Activated T-cell treated with anti-CD3 and anti-CD28 coated beads for 24 hours (primary cell): ENCODE data around the gene BRPF1.
"Not testable (repeated sequence)": the region's sequence is repeated elsewhere in the genome, so short reads cannot be mapped to it uniquely, and the experiment has no call there.

ENCODE experiments used
- DNase-seq: peaks from one replicate; pipeline ENCODE4 v3.0.0-alpha.2; 2020; ENCODE audit warnings: low read depth

BRPF1 gene

DNA sequence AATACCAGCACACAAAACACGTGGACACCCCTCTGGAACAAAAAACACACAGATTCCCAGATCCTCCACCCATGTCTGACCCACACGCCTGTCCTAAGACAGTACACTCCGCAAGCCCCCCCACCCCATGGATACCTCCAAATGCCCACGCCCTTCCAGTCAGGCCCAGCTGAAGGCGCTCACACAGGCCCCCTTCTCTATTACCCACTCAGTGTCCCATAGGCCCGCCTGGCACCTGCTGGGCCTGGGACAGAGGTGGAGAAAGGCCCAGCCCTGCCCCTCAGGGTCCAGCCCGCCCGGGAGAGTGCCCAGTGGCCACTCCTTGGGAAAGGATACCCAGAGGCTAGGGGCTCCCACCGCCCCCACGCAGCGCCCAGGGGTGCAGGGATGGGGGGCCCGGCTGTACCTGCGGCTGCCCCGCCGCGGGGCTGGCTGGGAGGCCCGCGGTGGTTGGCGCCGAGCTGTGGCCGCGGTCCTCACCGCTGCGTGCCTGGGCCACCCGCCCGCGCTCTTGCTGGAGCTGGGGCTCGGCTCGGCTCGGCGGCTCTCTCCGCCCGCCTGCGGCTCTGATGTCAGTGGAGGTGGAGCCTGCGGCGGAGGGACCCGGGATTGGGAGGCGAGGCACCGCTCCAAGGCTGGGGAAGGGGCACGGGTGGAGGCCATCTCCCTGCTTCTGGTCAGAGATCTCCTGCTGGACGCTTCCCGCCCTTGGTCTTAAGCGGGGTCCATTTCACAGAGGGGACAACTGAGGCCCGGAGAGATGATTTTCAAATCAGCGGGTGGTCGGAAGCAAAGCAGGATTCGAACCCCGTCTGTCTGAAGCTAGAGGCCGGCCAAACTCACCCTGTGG lies 38.1 kb downstream of the BRPF1 start, which contains the start of gene CAMK1:
CAMK1 (minus strand) TSS at position 522 of the 850 bp plus-strand sequence. CDS start 2,198 bp downstream, outside the sequence.
- peak; percentile 61 for DNase-seq

DNA sequence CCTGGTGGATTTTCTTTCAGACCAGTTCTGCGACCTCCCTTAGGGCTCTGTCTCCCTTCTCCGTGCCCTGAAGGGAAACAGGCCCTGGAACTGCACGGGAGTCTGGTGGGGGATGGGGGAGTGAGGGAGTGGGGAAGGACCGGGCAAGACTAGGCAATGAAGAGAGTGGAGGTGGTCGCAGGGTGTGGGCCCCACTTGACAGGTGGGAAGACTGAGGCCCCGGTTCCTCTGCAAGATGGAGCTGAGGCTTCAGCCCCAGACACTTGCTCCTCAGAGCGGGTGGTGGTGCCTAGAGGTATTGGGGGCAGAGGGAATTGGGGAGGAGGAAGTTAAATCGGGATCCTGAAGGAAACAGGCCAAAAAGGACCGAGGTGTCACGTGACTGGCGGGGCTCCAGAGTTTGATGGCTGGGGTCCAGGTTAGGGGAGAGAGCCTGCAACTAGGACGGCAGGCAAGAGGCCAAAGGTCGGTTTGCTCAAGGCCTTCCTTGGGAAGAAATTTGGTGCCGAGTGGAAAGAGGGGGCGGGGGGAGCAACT lies 38.8 kb downstream of the BRPF1 start:
- DNase-seq, result no peak

DNA sequence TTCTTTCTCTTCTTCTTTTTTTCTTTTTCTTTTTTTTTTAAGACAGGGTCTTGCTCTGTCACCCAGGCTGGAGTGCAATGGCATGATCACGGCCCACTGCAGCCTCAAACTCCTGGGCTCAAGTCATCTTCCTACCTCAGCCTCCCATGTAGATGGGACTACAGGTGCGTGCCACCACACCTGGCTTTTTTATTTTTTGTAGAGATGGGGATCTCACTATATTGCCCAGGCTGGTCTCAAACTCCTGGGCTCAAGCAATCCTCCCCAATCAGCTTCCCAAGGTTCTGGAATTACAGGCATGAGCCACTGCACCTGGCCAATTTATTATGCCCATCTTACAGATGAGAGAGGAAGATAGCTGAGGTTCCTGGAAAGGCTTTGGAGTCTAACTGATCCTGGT lies 39.5 kb downstream of the BRPF1 start:
- DNase-seq, result not testable (repeated sequence)

DNA sequence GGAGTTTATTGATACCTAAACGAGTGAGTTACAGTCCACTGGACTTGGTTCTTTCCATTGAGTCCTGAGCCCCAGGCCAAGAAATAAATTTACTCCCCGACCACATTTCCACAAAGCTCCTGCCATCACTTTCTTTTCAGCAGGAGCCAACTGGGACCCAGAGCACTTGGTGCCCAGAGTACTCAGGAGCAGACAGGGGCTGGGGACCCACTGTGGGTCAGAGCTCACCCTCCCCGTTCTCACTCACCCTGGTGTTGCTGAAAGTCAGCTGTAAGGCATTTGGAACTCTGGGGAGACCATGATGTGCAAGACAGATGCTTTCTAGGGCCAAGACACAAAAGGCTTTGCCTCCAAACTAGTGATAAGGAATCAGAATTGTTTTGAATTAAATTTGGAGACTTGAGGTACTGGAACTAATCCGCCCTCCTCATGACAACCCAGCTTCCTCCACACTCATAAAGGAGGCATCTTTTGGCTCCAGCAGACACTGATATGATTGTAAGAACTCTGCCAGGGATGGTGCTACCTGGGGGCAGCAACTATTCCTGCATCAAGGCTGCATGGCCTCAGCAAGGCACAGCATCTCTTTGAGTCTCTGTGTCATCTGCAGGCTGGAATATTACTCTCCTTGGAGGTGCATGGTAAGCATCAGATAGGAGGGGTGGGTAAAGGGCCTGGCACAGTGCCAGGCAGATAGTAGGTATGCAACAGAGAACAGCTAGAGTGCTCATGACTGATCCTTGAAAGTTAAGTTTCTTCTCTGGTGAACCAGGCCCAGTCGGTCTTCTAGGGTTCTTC lies 45.6 kb downstream of the BRPF1 start:
- DNase-seq, result no peak

DNA sequence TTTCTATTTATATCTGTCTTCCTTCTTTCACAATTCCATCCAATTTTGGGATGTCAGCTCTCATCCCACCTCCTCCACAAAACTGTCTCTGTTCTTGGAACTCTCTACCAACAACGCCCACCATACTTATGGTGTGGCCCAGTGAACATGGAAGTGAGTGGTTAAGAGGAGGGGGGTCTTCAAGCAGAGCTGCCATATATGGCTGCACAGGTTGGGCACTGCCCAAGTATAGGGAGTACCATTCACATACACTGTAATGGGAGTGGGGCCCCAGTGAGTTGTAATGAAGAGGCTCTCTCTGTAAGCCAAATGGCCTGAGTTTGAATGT lies 46.1 kb downstream of the BRPF1 start:
- DNase-seq, result no peak

DNA sequence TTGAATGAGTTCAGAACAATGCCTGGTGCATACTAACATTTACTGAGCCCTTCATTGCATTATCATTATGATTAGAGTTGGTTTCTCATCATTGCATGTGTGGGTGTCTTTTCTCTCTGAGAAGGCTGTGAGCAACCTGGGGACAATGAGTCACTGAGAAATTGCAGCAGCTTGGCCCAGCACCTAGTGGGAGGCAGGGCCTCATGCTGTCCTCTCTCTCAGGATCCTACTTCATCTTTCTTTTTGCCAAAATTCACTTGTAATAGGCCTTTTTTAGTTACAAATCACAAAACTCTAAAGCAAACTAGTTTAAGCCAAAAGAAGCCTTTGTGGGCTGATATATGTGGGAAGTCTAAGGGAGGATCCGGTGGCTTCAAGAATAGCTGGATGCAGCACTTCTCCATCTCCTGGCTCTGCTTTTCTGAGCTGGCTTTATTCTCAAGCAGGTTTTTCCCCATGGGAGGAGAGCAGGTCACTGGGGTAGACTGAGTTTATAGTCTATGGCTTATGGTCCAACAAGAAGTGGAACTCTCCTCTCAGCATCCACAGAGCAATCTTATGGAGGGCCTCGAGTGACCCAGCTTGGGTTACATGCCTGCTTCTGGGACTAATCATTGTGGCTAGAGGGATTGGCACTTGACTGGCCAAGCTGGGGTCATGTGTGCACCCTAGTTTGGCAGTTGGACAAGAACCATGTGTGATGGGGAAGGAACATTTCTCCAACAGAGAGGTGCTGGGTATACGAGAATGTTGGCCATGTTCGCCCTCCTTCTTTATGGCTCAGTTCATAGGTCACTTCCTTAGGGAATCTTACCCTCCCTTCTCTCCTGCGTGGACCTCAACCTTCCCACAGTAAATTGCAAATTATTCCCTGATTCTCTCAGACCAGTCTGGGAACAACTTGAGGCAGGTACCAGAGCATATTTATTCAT lies 46.9 kb downstream of the BRPF1 start:
- DNase-seq, result peak; percentile 60

DNA sequence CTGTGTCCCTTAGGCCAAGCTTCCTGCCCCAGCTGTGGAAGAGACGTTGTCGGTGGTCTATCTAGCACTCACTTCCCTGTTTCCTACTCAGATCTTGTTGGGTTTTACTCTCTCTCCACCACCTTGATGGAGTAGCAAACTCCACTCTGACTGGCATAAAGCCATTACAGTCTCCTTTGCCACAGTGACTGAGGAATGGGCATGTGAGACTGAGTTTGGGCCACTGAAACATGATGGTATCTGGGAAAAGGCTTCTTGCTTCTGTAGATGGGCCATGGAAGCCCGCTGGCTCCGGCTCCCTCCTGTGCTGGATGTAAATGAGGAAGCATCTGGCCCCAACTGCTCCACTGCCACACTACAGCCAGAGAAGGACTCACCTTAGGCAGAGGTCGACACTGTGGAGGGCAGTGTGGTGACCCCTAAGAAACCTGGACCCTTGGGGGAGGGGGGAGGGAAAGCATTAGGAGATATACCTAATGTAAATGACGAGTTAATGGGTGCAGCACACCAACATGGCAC lies 47.6 kb downstream of the BRPF1 start:
- DNase-seq, result no peak

DNA sequence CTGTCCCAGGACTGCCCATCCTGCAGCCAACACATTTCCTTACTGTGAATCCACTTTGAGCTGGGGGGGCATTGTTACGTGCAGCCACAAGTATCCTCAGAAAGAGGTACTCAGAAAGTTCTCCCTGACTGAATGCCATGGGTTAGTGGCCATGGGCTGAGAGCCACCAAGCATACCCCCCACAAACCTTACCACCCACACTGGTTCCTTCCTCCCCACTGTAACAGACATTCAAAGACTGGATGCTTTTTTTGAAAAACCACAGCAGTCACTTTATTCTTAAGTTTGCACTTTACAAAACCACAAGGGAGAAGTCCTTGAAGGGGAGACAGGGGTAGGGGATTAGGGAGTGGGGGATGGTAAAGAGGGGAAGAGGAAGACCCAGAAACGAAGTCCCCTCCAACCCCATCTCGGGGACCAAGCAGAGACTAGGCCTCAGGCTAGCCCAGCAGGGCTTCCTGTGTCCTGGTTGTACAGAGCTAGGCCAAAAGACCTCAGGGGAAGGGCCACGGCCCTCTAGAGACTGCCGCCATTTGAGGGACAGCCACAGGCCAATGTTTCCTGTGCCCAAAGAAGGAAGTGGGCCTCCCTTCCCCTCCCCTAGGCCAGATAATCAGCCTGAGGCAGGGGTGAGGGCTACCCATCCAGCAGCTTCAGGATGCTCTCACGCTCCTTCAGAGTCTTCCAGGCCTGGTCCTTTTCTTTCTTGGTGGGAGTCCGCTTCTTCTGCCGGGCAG lies 48.4 kb downstream of the BRPF1 start:
- no peak for DNase-seq

DNA sequence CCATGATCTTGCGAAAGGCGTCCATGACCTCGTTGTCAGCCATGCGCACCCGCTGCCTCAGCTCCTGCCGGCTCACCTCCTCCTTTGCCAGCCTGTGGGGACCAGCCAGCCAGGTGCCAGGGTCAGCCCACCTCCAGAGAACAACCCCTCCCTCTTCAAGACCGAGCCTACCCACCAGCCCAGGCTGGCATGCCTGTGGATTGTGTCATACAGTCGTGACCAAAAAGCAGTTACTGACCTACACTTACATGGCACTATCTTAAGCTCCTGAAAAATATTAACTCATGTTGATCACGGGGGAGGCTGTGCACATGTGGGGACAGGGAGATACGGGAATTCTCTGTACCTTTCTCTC lies 48.9 kb downstream of the BRPF1 start:
- no peak for DNase-seq

DNA sequence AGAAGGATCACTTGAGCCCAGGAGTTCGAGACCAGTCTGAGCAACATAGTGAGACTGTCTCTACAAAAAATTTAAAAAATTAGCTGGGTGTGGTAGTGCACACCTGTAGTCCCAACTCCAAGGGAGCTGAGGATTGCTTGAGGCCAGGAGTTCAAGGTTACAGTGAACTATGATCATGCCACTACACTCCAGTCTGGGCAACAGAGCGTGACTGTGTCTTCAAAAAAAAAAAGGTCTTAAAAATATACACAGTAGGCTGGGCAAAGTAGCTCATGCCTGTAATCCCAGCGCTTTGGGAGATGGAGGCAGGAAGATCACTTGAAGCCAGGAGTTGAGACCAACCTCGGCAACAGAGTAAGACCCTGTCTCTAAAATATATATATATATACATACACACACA lies 49.4 kb downstream of the BRPF1 start:
- DNase-seq, result no peak

DNA sequence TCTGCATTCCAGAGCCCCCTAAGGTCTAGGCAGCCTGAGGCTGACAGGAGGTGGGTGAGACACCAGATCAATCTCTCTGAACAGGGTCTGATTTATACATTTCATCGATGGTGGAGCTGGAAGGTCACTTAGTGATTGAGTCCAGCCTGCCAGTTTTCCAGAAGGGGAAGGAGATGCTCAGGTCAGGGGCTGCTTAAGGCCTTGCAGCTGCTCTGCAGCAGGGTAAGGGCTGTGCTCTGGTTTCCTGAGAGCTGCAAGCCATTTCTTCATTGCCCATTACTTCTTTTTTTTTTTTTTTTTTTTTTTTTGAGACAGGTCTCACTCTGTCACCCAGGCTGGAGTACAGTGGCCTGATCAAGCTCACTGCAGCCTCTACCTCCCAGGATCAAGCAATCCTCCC lies 50.0 kb downstream of the BRPF1 start:
- no peak for DNase-seq

DNA sequence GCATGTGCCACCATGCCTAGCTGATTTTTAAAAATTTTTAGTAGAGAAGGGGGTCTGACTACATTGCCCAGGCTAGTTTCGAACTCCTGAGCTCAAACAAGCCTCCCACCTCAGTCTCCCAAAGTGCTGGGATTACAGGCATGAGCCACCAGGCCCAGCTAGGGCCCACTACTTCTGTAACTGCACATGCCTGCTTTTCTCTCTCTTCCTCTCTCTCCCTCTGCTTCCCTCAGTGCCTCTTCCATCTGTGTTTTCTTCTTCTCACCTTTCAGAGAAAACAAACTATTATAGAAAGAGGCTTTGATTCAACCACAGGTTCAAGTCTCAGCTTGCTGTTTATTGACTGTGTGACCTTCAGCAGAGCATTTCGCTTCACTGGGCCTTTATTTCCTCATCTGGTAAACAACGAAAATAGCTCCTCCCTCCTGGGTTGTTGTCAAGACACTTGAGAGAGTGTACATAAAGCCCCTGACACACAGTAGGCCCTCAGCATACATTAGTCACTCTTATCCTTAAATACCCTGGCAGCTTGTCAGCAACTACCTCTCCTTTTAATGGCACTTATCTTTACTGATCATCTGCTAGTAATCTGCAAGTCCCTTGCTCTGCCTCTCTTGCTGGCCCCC lies 50.6 kb downstream of the BRPF1 start:
- DNase-seq, result no peak

DNA sequence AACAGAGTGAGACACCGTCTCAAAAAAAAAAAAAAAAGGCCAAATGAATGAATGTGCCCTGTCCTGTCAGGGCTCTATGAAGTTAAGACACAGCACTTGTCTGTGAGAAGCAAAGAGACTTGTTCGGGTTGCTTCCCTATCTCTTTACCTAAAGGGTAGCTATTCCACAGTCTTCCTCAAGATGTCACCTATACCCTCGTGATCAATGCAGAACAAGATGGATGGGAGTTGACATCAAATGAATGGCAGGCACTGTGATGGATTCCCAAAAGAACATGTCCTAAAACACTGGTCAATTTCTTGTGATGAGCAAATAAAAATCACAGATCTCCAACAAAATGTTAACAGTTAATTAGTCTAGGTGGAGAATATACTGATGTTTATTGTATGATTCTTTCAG lies 51.2 kb downstream of the BRPF1 start:
- no peak for DNase-seq

DNA sequence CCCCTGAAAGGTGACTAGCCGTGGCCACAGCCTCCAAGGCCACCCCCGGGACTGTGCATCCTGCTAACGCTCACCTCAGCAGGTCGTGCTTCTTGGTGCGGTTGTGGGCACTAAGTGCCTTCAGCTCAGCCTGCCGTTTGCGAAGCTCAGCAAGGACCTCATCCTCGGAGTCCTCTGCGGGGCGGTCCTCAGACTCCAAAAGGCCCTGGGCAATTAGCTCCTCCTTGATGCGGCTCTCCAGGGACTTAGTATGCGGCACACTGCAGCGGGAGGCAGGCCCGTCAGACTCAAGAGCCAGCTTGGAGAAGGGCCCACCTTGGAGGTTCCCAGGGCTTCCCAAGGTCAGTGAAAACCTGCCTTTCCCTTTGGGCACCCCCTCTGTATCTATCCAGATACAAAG lies 52.4 kb downstream of the BRPF1 start:
- no peak for DNase-seq

DNA sequence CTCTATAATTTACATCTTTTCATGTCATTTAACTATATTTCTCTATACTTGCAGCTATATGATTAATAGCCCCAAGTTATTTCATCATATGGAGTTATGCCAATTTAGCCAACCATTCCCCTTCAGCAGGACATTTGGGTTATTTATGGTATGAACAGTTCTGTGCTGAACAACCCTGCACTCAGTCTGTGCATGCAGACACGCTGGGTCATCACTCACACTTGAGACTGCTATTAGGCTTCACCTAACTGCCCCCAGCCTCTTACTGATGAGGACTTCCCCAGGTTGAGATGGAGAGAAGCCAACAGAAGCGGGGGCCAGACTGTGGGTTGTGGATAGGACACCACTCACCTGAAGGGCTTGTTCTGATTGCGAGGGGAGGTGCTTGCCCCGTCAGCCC lies 53.4 kb downstream of the BRPF1 start:
- no peak for DNase-seq

DNA sequence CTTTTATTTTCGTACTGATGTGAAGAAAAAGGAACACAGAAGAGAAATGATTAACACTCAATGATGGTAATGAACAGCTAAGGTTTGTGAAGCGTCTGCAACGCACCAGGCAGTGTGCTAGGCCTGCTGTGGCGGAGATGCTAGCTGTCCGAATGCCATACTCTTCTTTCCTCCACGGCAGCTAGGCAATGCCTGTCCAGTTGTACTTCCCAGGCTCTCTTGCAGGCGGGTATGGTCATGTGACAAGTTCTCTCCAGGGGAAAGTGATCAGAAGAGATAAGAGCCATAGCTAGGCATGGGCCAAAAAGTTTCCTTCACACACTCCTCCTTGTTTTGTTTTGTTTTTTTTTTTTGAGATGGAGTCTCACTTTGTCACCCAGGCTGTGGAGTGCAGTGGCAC lies 54.1 kb downstream of the BRPF1 start:
- no peak for DNase-seq

DNA sequence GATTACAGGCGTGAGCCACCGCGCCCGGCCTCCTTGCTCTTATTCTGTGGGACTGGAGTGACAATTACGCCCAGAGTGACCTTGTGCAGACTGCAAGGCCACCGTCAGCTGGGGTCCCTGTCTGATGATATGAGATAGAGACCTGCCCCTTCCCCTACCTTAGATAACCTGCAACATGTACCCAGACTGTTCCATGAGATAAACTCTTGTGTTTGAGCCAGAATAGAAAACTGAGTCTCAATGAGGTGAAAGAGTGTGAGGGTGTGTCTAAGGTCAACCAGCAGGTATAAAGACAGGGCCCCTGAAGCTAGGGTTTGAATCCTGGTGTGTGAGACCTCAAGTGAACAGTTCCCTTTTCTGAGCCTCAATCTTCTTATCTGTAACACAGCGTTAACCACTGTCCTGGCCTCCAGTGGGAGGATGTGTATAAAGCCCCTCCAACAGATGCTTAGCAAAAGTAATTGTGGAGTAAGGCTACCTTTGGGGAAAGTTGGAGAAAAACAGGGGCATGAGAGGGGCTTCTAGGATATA lies 54.7 kb downstream of the BRPF1 start:
- no peak for DNase-seq

DNA sequence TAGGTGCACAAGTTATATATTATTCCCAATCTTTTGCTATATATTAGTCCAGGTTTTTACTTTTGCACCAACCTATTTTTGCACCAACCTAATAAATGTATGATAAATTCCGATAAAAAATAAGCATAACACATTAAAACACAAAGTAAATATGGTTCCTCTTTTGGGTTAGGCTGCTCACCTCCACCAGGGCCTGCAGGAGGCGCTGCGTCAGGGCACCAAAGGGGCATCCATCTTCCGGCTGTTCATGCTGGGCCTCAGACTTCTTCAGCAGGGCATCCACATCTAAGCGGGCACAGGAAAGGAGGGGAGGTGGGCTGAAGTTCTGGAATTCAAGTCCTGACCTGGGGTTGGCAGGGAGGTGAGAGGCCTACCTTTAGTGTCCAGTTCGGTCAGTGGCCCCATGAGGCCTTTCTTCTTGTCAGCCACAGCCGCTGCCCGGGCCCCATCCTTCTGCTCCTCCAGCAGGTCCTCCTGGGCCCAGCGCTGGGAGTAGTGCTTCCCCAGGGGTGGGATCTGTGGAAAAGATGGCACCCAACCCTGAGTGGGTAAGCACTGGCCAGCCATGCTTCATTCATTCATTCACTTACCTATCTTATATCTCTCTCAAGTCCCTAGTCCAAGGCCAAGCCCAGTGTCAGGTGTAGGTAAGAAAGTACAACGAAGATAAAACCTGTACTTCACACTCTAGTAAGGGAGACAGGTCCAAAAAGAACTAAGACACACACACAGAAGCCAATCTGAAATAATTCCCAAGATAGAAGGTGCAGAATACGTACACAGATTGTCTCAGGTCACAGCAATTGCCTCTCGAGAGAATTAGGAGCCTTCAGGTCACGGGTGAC lies 55.5 kb downstream of the BRPF1 start:
- no peak for DNase-seq

DNA sequence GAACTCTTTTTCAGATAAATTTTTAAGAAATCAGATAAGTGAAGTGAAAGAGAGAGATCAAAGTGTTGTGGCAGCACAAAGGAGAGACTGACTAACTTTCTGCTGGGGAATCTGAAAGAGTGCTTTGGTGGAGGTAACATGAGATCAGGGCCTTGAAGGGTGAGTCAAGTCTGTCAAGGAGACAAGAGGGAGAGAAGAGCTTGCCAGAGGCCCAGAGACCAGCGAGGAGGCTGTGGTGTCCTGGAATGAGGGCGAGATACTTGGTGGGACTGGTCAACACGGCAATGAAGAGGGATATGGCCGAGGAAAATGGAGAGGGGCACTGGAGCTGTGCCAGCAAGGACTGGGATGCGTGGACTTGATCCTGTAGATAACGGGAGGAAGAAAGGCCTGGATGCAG lies 56.2 kb downstream of the BRPF1 start:
- DNase-seq, result peak; percentile 38

DNA sequence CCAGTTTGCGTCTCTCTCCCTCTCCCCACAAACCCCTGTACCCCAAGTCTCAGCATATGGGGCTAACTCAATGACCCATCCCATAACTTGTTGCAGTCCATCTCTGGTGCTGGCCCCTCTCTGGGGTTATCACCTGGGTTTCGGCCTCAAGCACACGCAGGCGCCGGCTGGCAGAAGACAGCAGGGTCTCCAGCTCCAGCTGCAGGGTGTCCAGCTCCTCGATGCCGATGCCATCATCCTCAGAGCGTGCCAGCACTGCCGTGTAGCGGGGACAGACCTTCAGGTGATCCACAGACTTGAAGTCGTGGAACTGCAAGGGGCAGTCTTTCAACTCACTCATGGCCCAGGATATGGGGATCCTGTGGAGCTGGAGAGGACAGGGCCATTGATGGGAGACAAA lies 59.6 kb downstream of the BRPF1 start:
- DNase-seq, result no peak
